CD4-positive, alpha-beta T cell (primary cell): Measurements from ENCODE around the gene DAND5. TPM values are rescaled to one million over a fixed set of nuclear protein-coding genes. Genes with fewer than 3 reads are reported as not detected.

Source experiments
- ATAC-seq: fragments of 200-7000 bp; cut with Tn5 transposase; one replicate; pipeline ENCODE4 v1.10.0; 2022; ENCODE audit warnings: mild to moderate bottlenecking; ENCODE audit not compliant: poor library complexity
- CTCF ChIA-PET: fragments of 350-600 bp; sonication (Branson Sonifier 250); formaldehyde crosslinking; loops from one replicate; lab custom pipeline; 2021; ENCODE audit warnings: antibody characterized with exemption, inconsistent platforms; lab: Charles Lee
- POLR2A ChIA-PET: fragments of 350-600 bp; sonication (Branson Sonifier 250); formaldehyde crosslinking; loops from one replicate; lab custom pipeline; 2021; ENCODE audit warnings: antibody characterized with exemption, inconsistent platforms; lab: Charles Lee
- DNase-seq, 14 experiments: peaks; one replicate each; pipeline ENCODE4 v3.0.0-alpha.2; 2013 to 2020; ENCODE audit warnings: mixed read lengths in 2 of 14
- H3K27ac ChIP-seq, 2 donors: one replicate each; pipeline versions ENCODE4 v1.5.1 to v1.7.0; 2013; ENCODE audit warnings: low read length in 2 of 2, low read depth in 1 of 2, mild to moderate bottlenecking in 1 of 2
- H3K27me3 ChIP-seq, 2 experiments: 1 replicate in 1 of 2; 2 replicates in 1 of 2; pipeline versions ENCODE4 v1.6.1 to v1.7.0; 2013; ENCODE audit warnings: low read length in 2 of 2, control low read depth in 1 of 2, mild to moderate bottlenecking in 1 of 2, moderate library complexity in 1 of 2; ENCODE audit not compliant: insufficient read depth in 2 of 2, control insufficient read depth in 1 of 2
- H3K36me3 ChIP-seq: one replicate; pipeline ENCODE4 v1.6.1; 2013; ENCODE audit warnings: low read length, control low read depth; ENCODE audit not compliant: insufficient read depth
- H3K4me1 ChIP-seq: one replicate; pipeline ENCODE4 v1.6.1; 2013; ENCODE audit warnings: low read length, control low read depth; ENCODE audit not compliant: insufficient read depth
- H3K4me3 ChIP-seq: one replicate; pipeline ENCODE4 v1.5.1; 2013; ENCODE audit warnings: mild to moderate bottlenecking, low read length, moderate library complexity
- H3K9me3 ChIP-seq, 2 experiments: 1 replicate in 1 of 2; 2 replicates in 1 of 2; pipeline versions ENCODE4 v1.6.1 to v1.7.0; 2013; ENCODE audit warnings: low read length in 2 of 2, mild to moderate bottlenecking in 2 of 2, control low read depth in 1 of 2, moderate library complexity in 1 of 2; ENCODE audit not compliant: control insufficient read depth in 1 of 2, insufficient read depth in 1 of 2
- H3K27ac Mint-ChIP-seq: one replicate; pipeline ENCODE4 v1.8.0; 2020; ENCODE audit warnings: mixed read lengths
- H3K27me3 Mint-ChIP-seq: one replicate; pipeline ENCODE4 v1.8.0; 2021; ENCODE audit warnings: mixed read lengths
- H3K36me3 Mint-ChIP-seq: one replicate; pipeline ENCODE4 v1.8.0; 2021; ENCODE audit warnings: low read depth, mixed read lengths
- H3K4me1 Mint-ChIP-seq: one replicate; pipeline ENCODE4 v1.8.0; 2021; ENCODE audit warnings: low read depth, mixed read lengths
- H3K4me3 Mint-ChIP-seq: one replicate; pipeline ENCODE4 v1.8.0; 2020; ENCODE audit warnings: mild to moderate bottlenecking, mixed read lengths
- H3K9me3 Mint-ChIP-seq: one replicate; pipeline ENCODE4 v1.8.0; 2020; ENCODE audit warnings: mixed read lengths
- intact Hi-C, 2 experiments: fragments of 100-400 bp; cut with DNase I in 1 of 2; cut with micrococcal nuclease in 1 of 2; formaldehyde crosslinking; loops; one replicate each; pipeline versions ENCODE4 v1.15.1 to v1.9.0; 2023 to 2025; cut with DNase I, micrococcal nuclease
- total RNA-seq, 174 experiments: library from RNA in 2 of 174; stranded (reverse) in 2 of 174; gene quantifications; one replicate each; pipeline ENCODE4 v1.2.3 and lab custom pipeline; 2021 to 2026
- TF ChIP-seq, protein P1 (sequence below): fragments of 200-600 bp; IDR thresholded peaks from one replicate; pipeline ENCODE4 v1.8.0; 2022; ENCODE audit warnings: antibody characterized with exemption, mild to moderate bottlenecking

DAND5 gene
- total RNA-seq, 2 experiments from 2014 or later: not detected

DNA sequence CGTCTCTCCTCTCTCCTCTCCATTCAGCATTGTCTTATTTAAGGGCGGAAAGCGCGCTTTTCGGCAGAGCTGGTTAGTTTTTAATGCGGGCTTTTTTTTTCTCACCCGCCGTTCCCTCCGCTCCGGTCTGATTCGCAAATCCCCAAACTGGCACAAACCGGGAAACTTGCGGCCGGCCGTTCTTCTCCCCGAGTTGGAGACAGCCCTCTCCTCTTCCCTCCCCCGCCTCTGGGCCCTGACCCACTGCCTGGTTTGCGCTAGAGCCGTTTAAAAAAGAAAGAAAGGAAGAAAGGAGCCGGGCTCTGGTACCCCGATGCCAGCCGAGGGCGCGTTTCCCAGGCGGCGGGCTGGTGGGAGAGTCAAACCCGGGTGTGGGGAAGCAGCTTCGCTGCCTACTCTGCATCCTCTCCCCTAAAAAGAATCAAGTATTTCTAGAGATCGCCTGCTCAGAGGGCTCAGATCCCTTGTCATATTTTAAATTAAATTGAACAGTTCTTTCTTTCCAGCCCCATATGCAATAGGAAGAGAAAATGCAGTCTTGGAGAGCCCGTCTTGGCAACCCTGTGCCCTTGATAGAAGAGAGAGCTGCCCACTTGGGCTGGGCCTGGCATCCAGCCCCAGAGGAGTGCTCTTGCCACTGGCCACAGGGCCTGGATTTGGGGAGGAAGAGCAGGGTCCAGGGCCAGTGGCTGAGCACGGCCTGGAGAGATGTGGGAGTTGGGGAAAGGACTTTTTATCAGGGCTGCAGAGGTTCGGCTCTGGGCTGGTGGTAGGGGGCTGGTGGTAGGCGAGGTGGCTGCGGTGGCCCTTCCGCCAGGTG, 44.9 kb downstream of the DAND5 start:
- TF ChIP-seq, protein P1, sequence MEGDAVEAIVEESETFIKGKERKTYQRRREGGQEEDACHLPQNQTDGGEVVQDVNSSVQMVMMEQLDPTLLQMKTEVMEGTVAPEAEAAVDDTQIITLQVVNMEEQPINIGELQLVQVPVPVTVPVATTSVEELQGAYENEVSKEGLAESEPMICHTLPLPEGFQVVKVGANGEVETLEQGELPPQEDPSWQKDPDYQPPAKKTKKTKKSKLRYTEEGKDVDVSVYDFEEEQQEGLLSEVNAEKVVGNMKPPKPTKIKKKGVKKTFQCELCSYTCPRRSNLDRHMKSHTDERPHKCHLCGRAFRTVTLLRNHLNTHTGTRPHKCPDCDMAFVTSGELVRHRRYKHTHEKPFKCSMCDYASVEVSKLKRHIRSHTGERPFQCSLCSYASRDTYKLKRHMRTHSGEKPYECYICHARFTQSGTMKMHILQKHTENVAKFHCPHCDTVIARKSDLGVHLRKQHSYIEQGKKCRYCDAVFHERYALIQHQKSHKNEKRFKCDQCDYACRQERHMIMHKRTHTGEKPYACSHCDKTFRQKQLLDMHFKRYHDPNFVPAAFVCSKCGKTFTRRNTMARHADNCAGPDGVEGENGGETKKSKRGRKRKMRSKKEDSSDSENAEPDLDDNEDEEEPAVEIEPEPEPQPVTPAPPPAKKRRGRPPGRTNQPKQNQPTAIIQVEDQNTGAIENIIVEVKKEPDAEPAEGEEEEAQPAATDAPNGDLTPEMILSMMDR: no peak
- intact Hi-C loops: no loop called here

DNA sequence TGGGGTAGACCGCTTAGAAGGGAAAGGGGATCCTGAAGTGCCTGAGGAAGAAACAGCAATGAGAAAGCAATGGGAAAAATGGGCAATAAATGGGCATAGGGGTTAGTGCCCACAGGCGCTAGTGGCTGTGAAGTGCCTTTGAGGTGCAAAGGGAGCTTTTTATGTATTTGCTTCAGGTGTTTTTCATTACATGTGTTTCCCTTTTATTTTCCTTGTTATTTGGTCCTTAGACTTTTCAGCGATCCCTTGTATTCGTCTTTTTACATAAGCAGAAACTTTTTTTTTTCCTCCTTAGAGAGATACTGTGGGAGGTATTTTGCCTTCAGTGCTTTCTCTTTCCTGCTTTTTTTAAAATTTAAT, 45.5 kb downstream of the DAND5 start:
- CTCF ChIA-PET: no interaction called here
- no peak for ATAC-seq
- no peak for DNase-seq
- Histone ChIP-seq H3K27me3 (peaks cover 57 to 67% of the 10 kb centered on the region in 2 experiments), H3K27ac (no peak overlapping the region), H3K36me3 (no peaks in the 10 kb centered on the region), H3K9me3 (peaks cover 0 to 32% of the 10 kb centered on the region in 2 experiments), H3K4me3 (no peak overlapping the region), H3K4me1 (peaks cover 33% of the 10 kb centered on the region)
- intact Hi-C loops: no loop called here
- Mint-ChIP-seq H3K27ac (no peak overlapping the region), H3K9me3 (no peaks in the 10 kb centered on the region), H3K4me3 (no peak overlapping the region), H3K4me1 (peaks cover 19% of the 10 kb centered on the region), H3K36me3 (no peaks in the 10 kb centered on the region), H3K27me3 (peaks cover 84% of the 10 kb centered on the region)
- POLR2A ChIA-PET: no interaction called here
- TF ChIP-seq, protein P1: no peak

More for the DNA sequence above, 44.9 kb downstream of the DAND5 start:
- no peak overlapping the region for H3K27ac ChIP-seq
- H3K36me3 Mint-ChIP-seq: no peaks in the 10 kb centered on the region
- no peak overlapping the region for H3K27ac Mint-ChIP-seq
- H3K27me3 Mint-ChIP-seq: peaks cover 85% of the 10 kb centered on the region
- no peaks in the 10 kb centered on the region for H3K36me3 ChIP-seq
- ChIA-PET POLR2A (interaction anchor here (1.0 kb wide), 1 partner anchor 12 kb away, joined by 3 read pairs; no protein-coding TSS in a partner anchor), CTCF (interaction anchor here (1.0 to 1.3 kb wide), 2 partner anchors 19 to 47 kb away, joined by 3 to 5 read pairs; no protein-coding TSS in a partner anchor)
- ATAC-seq: no peak
- no peak for DNase-seq
- peaks cover 19% of the 10 kb centered on the region for H3K4me1 Mint-ChIP-seq
- peak overlapping the region; percentile 83 for H3K4me3 Mint-ChIP-seq
- H3K4me3 ChIP-seq: peak overlapping the region; percentile 39
- no peaks in the 10 kb centered on the region for H3K9me3 Mint-ChIP-seq
- peaks cover 63 to 73% of the 10 kb centered on the region in 2 experiments for H3K27me3 ChIP-seq
- peaks cover 33% of the 10 kb centered on the region for H3K4me1 ChIP-seq
- peaks cover 0 to 32% of the 10 kb centered on the region in 2 experiments for H3K9me3 ChIP-seq

DNA sequence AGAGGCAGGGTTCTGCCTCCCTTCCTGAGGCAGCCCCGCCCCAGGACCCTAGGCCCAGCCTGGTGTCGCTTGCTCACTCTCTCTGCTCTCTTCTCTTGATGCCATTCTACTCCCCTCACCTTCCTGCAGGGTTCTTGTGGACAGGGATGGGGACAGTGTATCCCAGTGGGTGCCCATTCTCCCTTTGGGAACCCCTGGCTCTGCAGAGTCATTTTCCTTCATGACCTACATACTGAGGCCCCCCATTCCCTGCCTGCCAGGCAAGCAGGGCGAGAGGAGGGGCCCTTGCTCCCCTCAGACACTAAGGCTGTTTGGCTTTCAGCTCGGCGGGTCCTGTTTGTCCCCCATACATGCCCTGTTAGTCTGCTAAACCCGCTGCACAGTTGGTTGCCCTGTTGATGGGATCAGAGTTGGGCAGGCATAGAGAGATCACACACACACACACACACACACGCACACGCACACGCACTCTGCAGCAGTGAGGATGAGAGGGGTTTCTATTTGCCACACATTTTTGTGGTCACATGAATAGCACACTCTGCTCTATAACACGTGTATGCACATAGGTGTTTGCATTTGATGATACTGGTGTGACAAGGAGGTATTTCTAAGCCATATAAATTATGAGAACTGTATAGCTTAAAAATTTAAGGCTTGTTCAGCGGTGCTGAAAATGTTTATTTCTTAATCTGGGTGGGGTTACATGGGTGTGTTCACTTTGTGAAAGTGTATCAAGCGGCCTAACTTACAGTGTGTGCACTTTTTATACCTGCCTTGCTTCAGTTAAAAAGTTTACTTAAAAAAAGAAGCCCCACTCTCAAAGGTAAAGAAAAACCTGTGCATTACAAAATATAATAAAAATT, 46.2 kb downstream of the DAND5 start:
- TF ChIP-seq, protein P1: no peak
- DNase-seq (no peak), ATAC-seq (no peak)
- no peak overlapping the region for H3K4me3 ChIP-seq
- peaks cover 33% of the 10 kb centered on the region for H3K4me1 ChIP-seq
- H3K27ac Mint-ChIP-seq: no peak overlapping the region
- intact Hi-C loops: no loop called here
- H3K36me3 Mint-ChIP-seq: no peaks in the 10 kb centered on the region
- H3K4me3 Mint-ChIP-seq: peak overlapping the region; percentile 56
- H3K4me1 Mint-ChIP-seq: peaks cover 19% of the 10 kb centered on the region
- CTCF ChIA-PET: no interaction called here
- H3K27me3 ChIP-seq: peaks cover 50 to 61% of the 10 kb centered on the region in 2 experiments
- POLR2A ChIA-PET: no interaction called here
- H3K36me3 ChIP-seq: no peaks in the 10 kb centered on the region
- H3K9me3 ChIP-seq: peaks cover 0 to 27% of the 10 kb centered on the region in 2 experiments
- H3K27me3 Mint-ChIP-seq: peaks cover 83% of the 10 kb centered on the region
- H3K27ac ChIP-seq: no peak overlapping the region
- no peaks in the 10 kb centered on the region for H3K9me3 Mint-ChIP-seq
